Kidney (tissue), 14 donors: ENCODE results near the gene TSHZ2. TPM values are rescaled to one million over a fixed set of nuclear protein-coding genes. Genes with fewer than 3 reads are reported as not detected.
"Not testable (repeated sequence)": the region's sequence is repeated elsewhere in the genome, so short reads cannot be mapped to it uniquely, and the experiment has no call there.

Source experiments
- DNase-seq, 5 donors: peaks; one replicate each; pipeline ENCODE4 v3.0.0-alpha.2; 2013 to 2020
- FAIRE-seq: peaks from 2 replicates; lab custom pipeline; 2012; peaks lifted over from hg19 to GRCh38; lab: Jason Lieb, UNC
- H3K27ac ChIP-seq, 2 donors: one replicate each; pipeline ENCODE4 v1.7.0; 2013; ENCODE audit warnings: low read depth in 2 of 2, low read length in 2 of 2, inconsistent platforms in 1 of 2
- H3K27me3 ChIP-seq: one replicate; pipeline ENCODE4 v1.7.1; 2013; ENCODE audit warnings: low read length, inconsistent platforms; ENCODE audit not compliant: control insufficient read depth, insufficient read depth
- H3K36me3 ChIP-seq, 3 donors: one replicate each; pipeline versions ENCODE4 v1.7.0 to v1.7.1; 2013; ENCODE audit warnings: low read length in 3 of 3, control low read depth in 1 of 3, inconsistent platforms in 1 of 3; ENCODE audit not compliant: insufficient read depth in 3 of 3, control insufficient read depth in 2 of 3
- H3K4me1 ChIP-seq, 3 donors: one replicate each; pipeline versions ENCODE4 v1.7.0 to v1.7.1; 2013; ENCODE audit warnings: low read length in 3 of 3, inconsistent platforms in 1 of 3, low read depth in 1 of 3; ENCODE audit not compliant: control insufficient read depth in 2 of 3, insufficient read depth in 2 of 3
- H3K4me3 ChIP-seq, 3 donors: one replicate each; pipeline versions ENCODE4 v1.7.0 to v1.8.1; 2013; ENCODE audit warnings: low read length in 3 of 3, control low read depth in 1 of 3, inconsistent platforms in 1 of 3
- H3K9ac ChIP-seq, 3 donors: one replicate each; pipeline versions ENCODE4 v1.7.0 to v1.7.1; 2013; ENCODE audit warnings: low read length in 3 of 3, control low read depth in 1 of 3, inconsistent platforms in 1 of 3
- H3K9me3 ChIP-seq, 3 donors: one replicate each; pipeline versions ENCODE4 v1.7.0 to v1.7.1; 2013; ENCODE audit warnings: low read length in 3 of 3, control low read depth in 1 of 3, inconsistent platforms in 1 of 3; ENCODE audit not compliant: control insufficient read depth in 2 of 3, insufficient read depth in 1 of 3
- intact Hi-C: fragments of 100-400 bp; cut with DNase I; formaldehyde crosslinking; loops from one replicate; pipeline ENCODE4 v1.11.1; 2022
- polyA plus RNA-seq: library from polyadenylated mRNA; stranded (reverse); fragments of 350-450 nt; fragmentation: Illumina TruSeq; extraction: RNeasy Lipid Tissue Mini Kit (QIAGEN cat#74804); gene quantifications from one replicate; pipeline ENCODE4 v1.2.3, GENCODE V29; 2014; ENCODE audit warnings: low read depth, low replicate concordance; ENCODE audit not compliant: insufficient read depth
- total RNA-seq: library from RNA; stranded (reverse); fragmentation: NEBNext Ultra II Directional; extraction: Animal tissue kit (Norgen Biotek cat#: 25700); gene quantifications from one replicate; pipeline ENCODE4 v1.2.1, GENCODE V29; 2021
- TF ChIP-seq, protein P1 (sequence below): IDR thresholded peaks from 3 replicates; pipeline ENCODE4 v1.5.1; 2012; ENCODE audit warnings: mild to moderate bottlenecking, moderate library complexity, borderline replicate concordance; ENCODE audit not compliant: insufficient read depth; ENCODE audit errors: extremely low read depth
- donor health status: control.
- donor health status: control.
- donor health status: control.
- donor health status: control.
- donor health status: control.
- donor health status: DM: yes; HTN: yes; CAD: no.
- donor health status: Normal renal cell carcinoma (clear cell type).

Gene TSHZ2
- total and polyA plus RNA-seq, 2 donors from 2014 or later, result 0.86 to 15.5 TPM

GRCh38 chr20:53322651-53323050 lies 350.5 kb downstream of the TSHZ2 start:
- Histone ChIP-seq H3K4me1 (no peaks in the 10 kb centered on the region), H3K9me3 (no peaks in the 10 kb centered on the region), H3K4me3 (no peak overlapping the region), H3K36me3 (no peaks in the 10 kb centered on the region), H3K27ac (no peak overlapping the region), H3K9ac (no peak overlapping the region), H3K27me3 (no peaks in the 10 kb centered on the region)
- FAIRE-seq (no peak), DNase-seq (no peak)
- intact Hi-C loops, result no loop called here
- TF ChIP-seq, protein P1, sequence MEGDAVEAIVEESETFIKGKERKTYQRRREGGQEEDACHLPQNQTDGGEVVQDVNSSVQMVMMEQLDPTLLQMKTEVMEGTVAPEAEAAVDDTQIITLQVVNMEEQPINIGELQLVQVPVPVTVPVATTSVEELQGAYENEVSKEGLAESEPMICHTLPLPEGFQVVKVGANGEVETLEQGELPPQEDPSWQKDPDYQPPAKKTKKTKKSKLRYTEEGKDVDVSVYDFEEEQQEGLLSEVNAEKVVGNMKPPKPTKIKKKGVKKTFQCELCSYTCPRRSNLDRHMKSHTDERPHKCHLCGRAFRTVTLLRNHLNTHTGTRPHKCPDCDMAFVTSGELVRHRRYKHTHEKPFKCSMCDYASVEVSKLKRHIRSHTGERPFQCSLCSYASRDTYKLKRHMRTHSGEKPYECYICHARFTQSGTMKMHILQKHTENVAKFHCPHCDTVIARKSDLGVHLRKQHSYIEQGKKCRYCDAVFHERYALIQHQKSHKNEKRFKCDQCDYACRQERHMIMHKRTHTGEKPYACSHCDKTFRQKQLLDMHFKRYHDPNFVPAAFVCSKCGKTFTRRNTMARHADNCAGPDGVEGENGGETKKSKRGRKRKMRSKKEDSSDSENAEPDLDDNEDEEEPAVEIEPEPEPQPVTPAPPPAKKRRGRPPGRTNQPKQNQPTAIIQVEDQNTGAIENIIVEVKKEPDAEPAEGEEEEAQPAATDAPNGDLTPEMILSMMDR, result no peak

DNA sequence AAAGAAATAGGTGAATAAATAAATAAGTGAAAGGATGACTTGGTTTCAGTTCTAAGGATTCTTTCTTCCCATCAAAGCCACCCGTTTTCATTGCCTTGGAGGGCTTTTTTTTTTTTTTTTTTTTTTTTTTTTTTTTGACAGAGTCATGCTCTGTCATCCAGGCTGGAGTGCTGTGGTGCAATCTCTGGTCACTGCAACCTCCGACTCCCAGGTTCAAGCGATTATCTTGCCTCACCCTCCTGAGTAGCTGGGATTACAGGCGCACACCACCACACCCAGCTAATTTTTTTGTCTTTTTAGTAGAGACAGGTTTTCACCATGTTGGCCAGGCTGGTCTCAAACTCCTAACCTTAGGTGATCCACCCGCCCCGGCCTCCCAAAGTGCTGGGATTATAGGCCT lies 351.3 kb downstream of the TSHZ2 start:
- H3K4me1 ChIP-seq, FAIRE-seq, intact Hi-C loops: not testable (repeated sequence)

DNA sequence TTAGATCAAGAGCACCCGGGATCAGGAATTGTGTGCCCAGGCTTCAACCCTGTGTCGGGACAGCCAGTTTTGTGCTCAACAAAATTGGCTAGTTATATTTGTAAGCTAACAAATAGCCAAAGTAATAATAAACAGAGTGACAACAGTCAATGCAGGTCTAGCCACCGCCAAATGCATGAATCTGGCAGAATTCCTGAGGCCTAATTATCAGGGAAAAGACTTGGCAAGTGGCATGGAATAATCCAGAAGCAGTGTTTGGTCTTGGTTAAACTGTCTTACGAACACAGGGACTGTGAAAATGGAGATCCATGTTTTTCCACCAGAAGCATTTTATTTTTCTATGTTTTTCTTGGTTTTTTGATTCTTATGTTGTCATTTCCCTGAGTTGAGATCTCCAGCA lies 352.7 kb downstream of the TSHZ2 start:
- intact Hi-C loops, result no loop called here
- Histone ChIP-seq H3K27me3 (no peaks in the 10 kb centered on the region), H3K36me3 (no peaks in the 10 kb centered on the region), H3K9ac (no peak overlapping the region), H3K4me1 (no peaks in the 10 kb centered on the region), H3K4me3 (no peak overlapping the region), H3K9me3 (no peaks in the 10 kb centered on the region), H3K27ac (no peak overlapping the region)
- FAIRE-seq, result no peak
- TF ChIP-seq, protein P1, result no peak
- DNase-seq, result no peak

More for the DNA sequence above, 351.3 kb downstream of the TSHZ2 start:
- not testable (repeated sequence) for DNase-seq, H3K36me3 ChIP-seq, H3K9me3 ChIP-seq, H3K27ac ChIP-seq, H3K4me3 ChIP-seq, H3K27me3 ChIP-seq, H3K9ac ChIP-seq

- no peak overlapping the region for H3K4me3 ChIP-seq
- FAIRE-seq (no peak), DNase-seq (no peak)
- no peaks in the 10 kb centered on the region for H3K27me3 ChIP-seq
- no peaks in the 10 kb centered on the region for H3K9me3 ChIP-seq
- H3K27ac ChIP-seq, result no peak overlapping the region
- intact Hi-C loops, result no loop called here
- H3K9ac ChIP-seq, result no peak overlapping the region
- TF ChIP-seq, protein P1, result no peak
- peaks cover 0 to 6% (median 0%) of the 10 kb centered on the region in 3 donors for H3K4me1 ChIP-seq
- no peaks in the 10 kb centered on the region for H3K36me3 ChIP-seq
These were observed 356.8 kb downstream of the TSHZ2 start for GRCh38 chr20:53328961-53329360.
